ENCODE data around the gene SLC41A1.
"Not testable (repeated sequence)": the region's sequence is repeated elsewhere in the genome, so short reads cannot be mapped to it uniquely, and the experiment has no call there.

The SLC41A1 gene

GRCh38 chr1:205812878-205813754, at the start of gene SLC41A1:
SLC41A1 (minus strand) TSS chr1:205813198; CDS start chr1:205810441, 2,757 bp downstream.
- DNase-seq: peak; percentile 93

- DNase-seq: no peak
Observed at GRCh38 chr1:205861540-205861939, 48.5 kb upstream of the SLC41A1 start.

- no peak for DNase-seq
Observed at GRCh38 chr1:205858141-205858961, 45.4 kb upstream of the SLC41A1 start.

GRCh38 chr1:205857501-205857900, 44.5 kb upstream of the SLC41A1 start:
- not testable (repeated sequence) for DNase-seq

- DNase-seq: no peak
Observed at GRCh38 chr1:205856433-205856832, 43.4 kb upstream of the SLC41A1 start.

GRCh38 chr1:205852969-205853368, 40.0 kb upstream of the SLC41A1 start:
- DNase-seq: no peak

GRCh38 chr1:205851993-205852392, 39.0 kb upstream of the SLC41A1 start:
- DNase-seq: no peak

- DNase-seq: no peak
Observed at GRCh38 chr1:205849619-205850355, 36.8 kb upstream of the SLC41A1 start, which contains the start of gene PM20D1. PM20D1 (minus strand) TSS chr1:205850132; CDS start chr1:205850072, 60 bp downstream.

- DNase-seq: no peak
Observed at GRCh38 chr1:205843036-205843859, 30.2 kb upstream of the SLC41A1 start.

GRCh38 chr1:205842229-205842628, 29.2 kb upstream of the SLC41A1 start:
- DNase-seq: no peak

GRCh38 chr1:205840146-205840923, 27.3 kb upstream of the SLC41A1 start:
- no peak for DNase-seq

GRCh38 chr1:205837382-205837970, 24.5 kb upstream of the SLC41A1 start:
- no peak for DNase-seq

- no peak for DNase-seq
Observed at GRCh38 chr1:205834751-205835150, 21.8 kb upstream of the SLC41A1 start.

GRCh38 chr1:205832326-205832751, 19.3 kb upstream of the SLC41A1 start:
- DNase-seq: no peak

GRCh38 chr1:205827623-205828022, 14.6 kb upstream of the SLC41A1 start:
- no peak for DNase-seq

- DNase-seq: no peak
Observed at GRCh38 chr1:205826995-205827394, 14.0 kb upstream of the SLC41A1 start.

- no peak for DNase-seq
Observed at GRCh38 chr1:205826016-205826806, 13.2 kb upstream of the SLC41A1 start.

GRCh38 chr1:205824180-205824579, 11.2 kb upstream of the SLC41A1 start:
- DNase-seq: no peak

- DNase-seq: not testable (repeated sequence)
Observed at GRCh38 chr1:205823260-205823659, 10.3 kb upstream of the SLC41A1 start.

- no peak for DNase-seq
Observed at GRCh38 chr1:205822397-205822796, 9.4 kb upstream of the SLC41A1 start.
